DMS 273 (cell line): ENCODE measurements around the gene RAD51B.
A peak's percentile ranks its signal among the peaks of the same experiment; 100 is the strongest.
"Not testable (repeated sequence)": the region's sequence is repeated elsewhere in the genome, so short reads cannot be mapped to it uniquely, and the experiment has no call there.

Experiments used
- DNase-seq: peaks from one replicate; lab custom pipeline; 2025; ENCODE audit not compliant: unreplicated experiment; lab: John Stamatoyannopoulos, UW

The RAD51B gene

DNA sequence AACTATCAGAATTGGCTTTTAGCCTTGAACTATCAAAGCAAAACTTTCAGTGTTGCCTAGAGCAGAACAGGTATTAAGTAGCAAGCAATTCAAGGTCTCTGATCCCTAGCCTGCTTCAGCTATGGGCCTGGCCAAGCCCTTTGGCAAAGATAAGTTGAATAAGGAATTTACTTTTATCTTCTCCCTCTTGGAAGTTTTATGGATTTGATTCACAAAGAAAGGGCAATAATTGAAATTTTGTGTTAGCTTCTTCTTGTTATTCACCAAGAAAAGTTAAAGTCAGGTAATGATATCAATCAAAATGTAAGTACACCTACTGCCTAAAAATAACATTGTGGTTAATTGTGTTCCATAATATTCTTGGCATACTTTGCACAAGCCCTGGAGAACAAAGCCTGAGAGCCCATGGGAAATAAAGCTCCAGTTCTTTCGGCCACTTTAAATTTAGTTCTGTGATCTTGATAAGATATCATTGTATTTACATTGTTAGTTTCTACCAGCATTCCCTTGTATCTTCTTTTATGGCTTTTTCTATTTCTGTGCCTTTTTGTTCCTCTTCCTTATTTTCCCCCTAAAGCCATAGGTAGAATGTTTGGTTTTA, 158.0 kb downstream of the RAD51B start:
- DNase-seq: no peak

DNA sequence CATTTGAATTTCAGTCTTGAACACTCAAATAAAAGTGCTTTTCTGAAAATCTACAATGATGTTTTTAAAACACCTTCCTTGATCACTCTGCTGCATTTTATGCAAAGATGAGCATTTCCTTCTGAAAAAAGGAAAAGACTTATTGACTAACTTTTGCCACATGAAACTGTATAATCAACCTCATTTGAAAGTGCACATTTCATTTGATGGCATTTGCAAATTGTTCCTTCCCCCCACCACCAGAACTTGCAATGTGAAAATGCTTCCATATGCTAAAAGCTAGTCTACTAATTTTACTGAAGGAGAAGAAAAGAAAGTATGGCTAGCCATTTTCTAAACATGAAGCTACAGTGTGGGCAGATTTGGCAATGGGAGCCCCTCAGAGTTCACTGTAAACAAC, 159.2 kb downstream of the RAD51B start:
- DNase-seq: no peak

DNA sequence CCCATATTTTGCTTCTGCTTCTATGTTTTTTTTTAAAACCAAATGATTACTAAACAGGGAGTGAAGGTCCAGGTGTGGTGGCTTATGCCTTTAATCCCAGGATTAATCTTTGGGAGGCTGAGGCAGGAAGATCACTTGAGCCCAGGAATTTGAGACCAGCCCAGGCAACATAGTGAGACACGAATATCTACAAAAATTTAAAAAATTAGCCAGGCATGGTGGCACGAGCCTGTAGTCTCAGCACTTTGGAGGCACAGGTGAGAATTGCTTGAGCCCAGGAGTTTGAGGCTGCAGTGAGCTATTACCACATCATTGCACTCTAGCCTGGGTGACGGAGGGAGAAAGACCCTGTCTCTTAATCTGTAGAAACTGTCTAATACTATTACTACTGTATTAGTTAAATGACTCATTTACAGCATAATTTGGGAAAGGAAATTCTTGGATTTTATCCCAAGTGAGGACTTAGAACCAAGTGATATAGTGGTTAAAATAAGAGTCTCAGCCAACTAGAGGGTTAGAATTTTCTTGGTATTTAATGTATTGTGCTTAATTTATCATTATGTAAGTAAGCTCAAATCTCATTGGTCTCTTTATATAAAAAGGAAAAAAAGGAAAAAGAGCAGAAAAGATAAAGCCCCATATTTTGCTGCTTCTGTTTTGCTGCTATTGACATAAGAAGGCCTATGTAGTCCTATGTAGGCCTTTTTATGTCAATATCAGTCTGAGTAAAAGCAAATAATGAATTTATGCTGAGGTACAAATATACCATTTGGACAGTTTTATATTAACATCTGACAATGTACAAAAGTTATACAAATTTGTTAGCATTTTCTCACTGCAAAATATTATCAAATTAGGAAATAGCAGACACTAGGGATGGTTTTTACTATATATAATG, 163.4 kb downstream of the RAD51B start:
- no peak for DNase-seq

DNA sequence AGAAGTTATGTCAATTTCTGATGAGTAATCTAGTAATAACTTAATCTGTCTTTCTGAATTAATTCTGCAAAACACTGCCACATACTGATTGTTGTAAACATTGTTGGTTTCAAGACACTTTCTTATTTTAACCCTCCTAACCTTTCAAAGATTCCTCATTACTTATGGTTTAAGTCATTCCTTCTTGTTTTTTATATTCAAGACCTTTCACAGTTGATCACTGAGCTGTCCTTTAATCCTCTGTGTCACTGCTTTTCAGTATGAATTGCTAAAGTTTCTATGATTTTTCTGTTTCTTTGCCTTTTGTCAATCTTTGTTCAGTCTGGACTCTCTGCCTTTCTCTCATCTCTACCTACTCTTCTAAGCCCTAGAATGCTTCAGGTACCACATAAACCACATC, 164.7 kb downstream of the RAD51B start:
- no peak for DNase-seq

DNA sequence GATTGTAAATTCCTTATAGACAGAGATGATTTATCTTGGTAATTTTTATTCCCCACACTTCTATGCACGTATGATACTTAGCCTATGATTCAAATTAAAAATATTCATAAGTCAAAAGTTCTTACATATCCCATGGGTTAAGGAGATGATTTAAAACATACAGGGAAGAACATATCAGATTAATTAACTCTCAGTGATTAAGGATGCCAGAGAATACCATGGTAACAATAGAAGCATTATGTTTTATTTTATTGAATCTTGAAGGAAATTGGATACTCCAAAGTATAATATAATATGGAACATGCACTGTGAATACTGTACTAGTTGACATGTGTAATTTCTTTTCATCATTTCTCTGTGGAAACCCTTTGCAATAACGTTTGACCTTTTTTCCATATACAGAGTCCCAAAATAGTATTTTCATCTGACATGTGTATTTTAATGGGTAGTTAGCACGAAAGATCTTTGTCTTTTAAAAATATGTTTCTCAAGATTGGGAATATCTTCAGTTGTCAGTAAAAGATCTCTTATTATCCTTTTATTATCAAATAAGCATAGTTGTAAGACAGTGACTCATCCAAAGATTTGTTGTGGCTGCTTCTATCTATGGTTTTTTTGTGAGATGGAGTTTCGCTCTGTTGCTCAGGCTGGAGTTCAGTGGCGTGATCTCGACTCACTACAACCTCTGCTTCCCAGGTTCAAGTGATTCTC, 166.7 kb downstream of the RAD51B start:
- DNase-seq: no peak

DNA sequence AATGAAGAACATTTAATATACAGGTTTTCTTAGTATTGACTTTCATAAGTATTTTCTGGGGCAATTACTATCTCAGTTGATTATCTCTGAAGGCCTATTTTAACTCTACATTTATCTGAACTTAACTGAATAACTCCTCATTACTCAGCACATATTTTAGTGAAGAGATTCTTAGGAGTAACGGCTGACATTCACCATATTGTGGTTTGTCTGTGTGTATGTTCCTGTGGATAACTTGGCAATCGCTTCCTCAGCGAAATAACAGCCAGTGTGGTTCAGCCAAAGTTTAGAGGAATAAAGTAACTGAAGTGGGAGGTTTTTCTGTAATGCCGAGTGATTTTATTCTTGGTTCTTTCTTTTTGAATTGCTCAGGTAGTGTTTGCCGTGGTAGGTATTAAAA, 168.0 kb downstream of the RAD51B start:
- no peak for DNase-seq

DNA sequence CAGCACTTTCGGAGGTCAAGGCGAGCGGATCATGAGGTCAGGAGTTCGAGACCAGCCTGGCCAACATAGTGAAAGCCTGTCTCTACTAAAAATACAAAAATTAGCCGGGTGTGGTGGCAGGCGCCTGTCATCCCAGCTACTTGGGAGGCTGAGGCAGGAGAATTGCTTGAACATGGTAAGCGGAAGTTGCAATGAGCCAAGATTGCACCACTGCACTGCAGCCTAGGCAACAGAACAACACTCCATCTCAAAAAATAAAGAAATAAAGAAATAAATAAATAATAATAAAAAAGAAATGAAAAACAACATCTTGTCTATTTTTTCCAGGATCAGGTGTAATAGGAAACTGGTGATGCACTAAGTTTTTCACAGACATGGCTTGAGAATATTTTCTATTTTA, 168.6 kb downstream of the RAD51B start:
- DNase-seq: not testable (repeated sequence)

DNA sequence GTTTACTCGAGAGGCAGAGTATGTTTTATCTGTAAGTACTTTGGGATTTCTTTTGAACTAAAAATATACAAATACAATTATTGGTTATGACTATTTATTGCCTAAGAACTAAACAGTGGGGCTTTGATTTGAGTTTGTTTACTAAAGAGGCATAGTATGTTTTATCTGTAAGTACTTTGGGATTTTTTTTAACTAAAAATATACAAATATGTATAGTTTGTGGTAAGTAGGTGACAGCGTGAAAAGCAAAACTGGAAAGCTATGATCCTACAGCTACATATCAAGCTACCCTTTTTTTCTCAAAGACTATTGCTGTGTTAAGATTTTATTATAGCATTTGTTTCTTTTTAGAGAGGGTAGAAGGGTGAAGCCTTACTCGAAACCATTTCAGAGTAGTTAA, 171.0 kb downstream of the RAD51B start:
- DNase-seq: no peak

DNA sequence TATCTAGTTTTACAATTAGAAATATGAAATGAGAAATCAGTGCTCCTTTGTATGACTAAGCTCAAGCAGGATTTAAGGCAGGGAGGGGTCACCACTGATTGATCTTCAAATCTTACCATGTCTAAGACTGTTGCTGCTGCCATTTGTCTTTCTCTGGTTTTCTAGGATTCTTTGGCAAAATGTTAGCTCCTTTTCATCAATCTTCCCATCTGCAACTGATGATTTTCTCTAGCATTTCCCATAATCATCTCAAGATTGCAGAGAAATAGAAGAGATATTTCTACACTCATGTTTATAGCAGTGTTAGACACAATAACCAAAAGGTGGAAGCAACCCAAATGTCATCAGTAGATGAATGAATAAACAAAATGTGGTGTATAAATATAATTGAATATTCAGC, 175.0 kb downstream of the RAD51B start:
- DNase-seq: no peak

DNA sequence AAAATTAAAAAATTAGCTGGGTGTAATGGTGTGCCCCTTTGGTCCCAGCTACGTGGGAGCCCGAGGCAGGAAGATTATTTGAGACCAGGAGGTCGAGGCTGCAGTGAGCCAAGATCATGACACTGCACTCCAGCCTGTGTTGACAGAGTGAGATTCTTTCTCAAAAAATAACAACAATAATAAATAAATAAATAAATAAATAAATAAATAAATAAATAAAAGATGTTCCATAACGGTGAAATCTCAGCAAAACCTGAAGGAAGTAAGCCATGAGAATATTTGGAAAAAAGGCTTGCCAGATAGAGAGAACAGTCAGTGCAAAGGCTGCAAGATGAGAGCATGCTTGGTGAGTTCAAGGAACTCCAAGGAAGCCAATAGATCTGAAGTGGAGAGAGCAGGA, 176.7 kb downstream of the RAD51B start:
- DNase-seq: no peak

DNA sequence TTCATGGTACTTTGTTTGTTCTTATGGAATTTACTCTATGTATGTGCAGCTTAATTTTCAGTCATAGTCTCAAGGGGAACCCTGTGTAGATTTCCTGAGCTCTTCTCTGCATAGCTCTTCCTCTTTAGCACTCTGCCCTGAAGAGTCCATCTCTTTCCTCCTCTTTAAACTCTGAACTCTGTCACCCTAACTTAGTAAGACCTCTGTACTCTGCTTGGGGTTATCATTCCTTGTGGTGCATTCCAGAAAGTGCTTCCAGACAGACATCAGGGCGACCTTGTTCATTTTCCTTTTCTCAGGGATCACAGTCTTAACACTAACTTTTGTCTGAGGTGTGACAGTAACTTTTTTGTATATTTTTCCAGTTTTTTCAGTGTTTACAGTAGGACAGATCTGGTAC, 179.3 kb downstream of the RAD51B start:
- no peak for DNase-seq

DNA sequence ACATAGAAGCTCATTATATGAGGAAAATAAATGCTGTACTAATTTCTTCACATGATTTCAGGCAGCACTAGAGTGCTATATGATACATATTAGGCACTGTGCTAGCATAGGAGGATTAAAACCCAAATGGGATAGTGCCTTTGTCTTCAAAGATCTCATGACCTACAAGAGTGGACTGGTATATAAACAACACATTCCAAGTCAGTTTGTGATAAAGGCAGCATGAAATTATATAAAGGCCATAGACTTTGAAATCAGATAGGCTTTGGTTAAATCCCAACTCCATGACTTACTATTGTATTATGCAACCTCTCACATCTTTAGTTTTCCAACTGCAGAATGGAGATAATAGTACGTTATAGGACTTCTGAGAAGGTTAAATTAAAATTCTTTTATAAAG, 179.7 kb downstream of the RAD51B start:
- no peak for DNase-seq

DNA sequence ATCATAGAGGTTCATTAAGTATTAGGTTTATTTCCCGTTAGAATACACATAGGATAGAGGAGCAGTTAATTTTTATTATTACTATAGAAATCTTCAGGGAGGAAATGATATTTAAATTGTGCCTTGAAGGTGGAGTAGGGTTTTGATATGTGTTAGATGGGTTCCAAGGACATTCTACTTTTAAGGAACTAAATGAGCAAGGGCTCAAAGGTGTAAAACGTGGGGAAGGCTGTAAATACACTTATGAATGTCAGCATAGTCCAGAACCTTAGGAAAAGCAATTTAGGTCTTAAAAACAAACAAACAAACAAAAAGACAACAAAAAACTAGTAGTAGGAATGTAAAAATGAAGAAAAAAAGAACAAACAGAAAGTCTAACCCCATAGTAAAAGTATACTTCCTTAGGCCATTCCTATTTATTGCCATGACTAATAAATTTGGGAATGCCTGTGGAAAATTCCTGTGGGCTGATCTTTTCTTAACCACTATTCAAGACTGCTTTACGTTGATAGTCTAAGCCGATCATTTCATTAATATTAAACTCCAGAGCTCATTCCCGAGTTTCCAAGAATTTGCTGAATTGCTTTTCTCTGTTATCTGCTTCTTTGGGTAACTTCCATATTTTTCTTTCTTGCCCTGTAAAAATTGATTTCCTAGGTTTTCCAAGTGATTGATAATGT, 180.3 kb downstream of the RAD51B start:
- no peak for DNase-seq

DNA sequence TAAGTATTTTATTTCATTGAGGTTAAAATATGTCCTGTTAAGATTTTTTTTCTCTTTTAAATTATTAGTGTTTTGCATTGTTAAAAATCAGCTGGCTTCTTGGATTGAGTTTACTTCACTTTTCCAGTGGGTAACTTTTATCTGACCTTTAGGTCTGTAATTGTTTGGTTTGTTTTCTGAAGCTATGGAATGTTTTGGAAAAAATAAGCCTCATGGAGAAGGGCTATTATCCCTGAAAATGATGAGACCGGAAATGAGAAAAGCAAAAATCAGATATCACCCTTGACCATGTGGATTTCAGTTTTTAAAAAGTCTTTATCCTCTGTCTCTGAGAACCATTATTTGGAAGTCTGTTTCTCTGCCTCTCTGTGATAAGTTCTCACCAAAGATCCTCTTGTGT, 180.9 kb downstream of the RAD51B start:
- no peak for DNase-seq

DNA sequence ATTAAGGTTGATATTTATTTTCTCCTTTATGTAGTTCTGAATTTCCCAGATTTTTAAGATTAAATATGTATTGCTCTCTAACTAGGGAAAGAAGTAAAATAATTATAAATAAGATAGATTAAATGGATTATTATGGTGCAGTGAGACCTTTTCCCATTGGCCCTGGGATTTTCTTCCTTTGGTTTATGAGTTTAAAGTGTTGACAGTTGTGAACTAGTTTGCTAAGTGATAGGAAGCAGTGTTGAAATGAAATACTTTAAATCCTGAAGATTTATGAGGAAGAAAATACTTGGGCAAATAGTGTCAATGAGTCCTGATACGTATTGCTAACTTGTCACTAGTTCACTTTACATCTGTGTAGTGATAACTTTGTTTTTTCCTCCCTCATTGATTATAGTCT, 188.9 kb downstream of the RAD51B start:
- no peak for DNase-seq

DNA sequence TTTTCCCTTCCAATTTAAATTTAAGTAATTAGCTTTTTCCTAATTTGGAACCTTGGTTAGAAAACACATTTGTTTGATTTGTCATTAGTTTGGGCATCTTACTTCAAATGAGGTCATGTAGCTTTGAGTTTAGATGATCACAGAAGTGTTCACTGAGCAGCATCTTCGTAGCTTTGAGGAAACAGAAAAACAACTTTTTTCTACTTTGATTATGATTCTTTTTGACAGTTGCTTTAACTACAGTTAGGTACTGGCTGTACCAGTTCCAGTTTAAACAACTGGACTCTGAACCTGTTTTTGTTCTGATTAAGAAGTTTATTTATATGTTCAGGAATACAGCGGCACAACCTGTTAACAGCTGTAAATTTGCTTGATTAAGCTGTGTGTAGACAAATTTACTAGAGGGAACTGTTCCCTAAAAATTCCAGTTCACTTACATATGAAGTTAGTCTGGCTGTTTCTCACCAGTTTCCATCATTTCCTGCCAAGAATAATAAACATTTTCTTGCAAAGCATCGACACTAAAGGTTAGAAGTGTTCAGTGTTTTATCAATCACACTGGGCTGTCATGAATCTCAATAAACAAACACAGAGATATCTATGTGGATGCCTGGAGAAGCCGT, 191.9 kb downstream of the RAD51B start:
- no peak for DNase-seq

DNA sequence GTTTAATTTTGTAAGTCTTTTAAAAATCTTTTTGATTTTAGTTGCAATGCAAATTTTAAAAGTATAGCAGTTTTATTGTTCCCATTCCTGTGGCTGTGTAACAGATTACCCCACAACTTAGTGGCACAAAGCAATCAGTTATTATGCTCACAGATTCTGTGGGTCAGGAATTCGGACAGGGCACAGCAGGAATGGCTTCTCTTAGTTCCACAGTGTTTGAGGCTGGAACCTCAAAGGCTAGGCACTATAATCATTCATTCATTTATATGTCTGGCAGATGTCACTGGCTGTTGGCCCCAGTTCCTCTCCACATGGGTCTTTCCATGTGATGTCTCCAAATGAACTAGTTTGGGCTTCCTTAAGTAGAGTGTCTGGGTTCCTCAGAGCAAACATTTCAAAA, 193.3 kb downstream of the RAD51B start:
- DNase-seq: no peak

DNA sequence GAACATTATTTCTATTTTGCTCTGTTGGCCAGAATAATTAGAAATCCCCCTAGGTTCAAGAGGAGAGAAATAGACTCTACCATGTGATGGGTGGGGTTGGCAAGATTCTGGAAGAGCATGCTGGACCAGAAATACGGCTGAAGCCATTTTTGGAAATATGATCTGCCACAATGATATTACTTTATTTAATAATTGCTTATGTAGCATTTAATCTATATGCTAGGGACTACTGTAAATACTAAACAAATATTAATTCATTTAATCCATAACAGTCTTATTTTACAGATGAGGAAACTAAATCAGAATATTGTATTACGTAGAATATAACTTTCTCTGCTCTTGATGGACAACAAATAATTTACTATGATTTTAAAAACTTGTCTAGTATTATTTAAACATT, 193.7 kb downstream of the RAD51B start:
- no peak for DNase-seq

DNA sequence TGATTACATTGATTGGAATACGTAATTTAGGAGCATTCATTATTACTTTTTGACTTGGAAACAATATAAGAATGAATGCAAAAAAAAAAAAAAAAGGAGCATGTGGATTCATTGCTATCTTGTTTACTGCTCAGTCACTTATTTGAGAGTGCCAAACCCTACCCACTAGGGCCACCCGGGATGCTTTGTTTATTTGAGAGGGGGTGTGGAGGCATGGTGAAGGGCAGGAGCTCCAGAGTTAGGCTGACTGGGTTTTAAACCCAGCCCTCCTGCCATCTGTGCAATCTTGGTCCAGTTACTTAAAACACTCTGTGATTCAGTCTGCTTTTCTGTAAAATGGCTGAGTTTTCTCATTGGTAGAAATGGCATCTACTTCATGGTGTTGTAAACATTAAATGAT, 195.2 kb downstream of the RAD51B start:
- DNase-seq: peak; percentile 24

DNA sequence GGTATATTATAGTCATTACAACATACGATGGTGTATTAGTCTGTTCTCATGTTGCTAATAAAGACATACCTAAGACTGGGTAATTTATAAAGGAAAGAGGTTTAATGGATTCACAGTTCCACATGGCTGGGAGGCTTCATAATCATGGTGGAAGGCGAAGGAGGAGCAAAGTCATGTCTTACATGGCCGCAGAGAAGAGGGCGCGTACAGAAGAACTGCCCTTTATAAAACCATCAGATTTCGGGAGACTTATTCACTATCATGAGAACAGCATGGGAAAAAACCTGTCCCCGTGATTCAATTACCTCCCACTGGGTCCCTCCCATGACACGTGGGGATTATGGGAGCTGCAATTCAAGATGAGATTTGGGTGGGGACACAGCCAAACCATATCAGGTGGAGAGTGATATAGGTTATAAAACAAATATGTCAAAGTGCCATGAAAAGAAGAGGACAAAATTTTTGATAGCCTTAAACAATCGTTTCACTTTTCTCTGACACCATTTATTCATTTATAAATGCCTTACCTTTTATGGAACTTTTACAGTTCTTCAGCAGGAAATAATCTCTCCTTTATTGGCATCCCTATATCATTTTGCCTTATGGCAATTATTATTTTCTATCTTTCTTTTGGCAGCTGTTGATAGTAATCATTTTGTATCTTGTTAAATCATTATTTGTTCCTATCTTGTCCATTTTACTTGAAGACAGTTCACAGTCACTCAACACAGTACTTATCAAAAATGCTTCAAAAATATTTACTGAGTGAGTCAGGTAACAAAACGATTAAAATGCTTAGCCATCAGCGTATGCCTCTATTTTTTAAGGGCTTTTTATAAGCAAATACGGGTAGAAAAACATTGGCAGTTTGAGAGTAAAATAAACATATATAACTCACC, 196.0 kb downstream of the RAD51B start:
- DNase-seq: no peak
